GM23338 (cell line): ENCODE measurements around the gene HCRTR1. TPM values are rescaled to one million over a fixed set of nuclear protein-coding genes. Genes with fewer than 3 reads are reported as not detected.

Source experiments
- ATAC-seq: fragments of 200-7000 bp; cut with Tn5 transposase; 3 replicates; pipeline ENCODE4 v1.9.1; 2020
- DNase-seq: peaks from one replicate; pipeline ENCODE4 v3.0.0-alpha.2; 2015; ENCODE audit warnings: low spot score
- H2AFZ ChIP-seq: fragments of 200-600 bp; sonication (generic); 2 replicates; pipeline ENCODE4 v1.8.0; 2016; ENCODE audit warnings: antibody characterized with exemption, mild to moderate bottlenecking, moderate library complexity
- H3F3A ChIP-seq: fragments of 200-600 bp; sonication (generic); replicated peaks from 2 replicates; pipeline ENCODE4 v1.8.0; 2017; ENCODE audit warnings: antibody characterized with exemption, mixed run types, low read depth
- H3K27ac ChIP-seq: fragments of 200-600 bp; sonication (generic); 2 replicates; pipeline ENCODE4 v1.6.1; 2016; ENCODE audit warnings: low read depth
- H3K27me3 ChIP-seq: fragments of 200-600 bp; sonication (generic); 2 replicates; pipeline ENCODE4 v1.8.0; 2016; ENCODE audit warnings: mild to moderate bottlenecking, mixed run types, moderate library complexity; ENCODE audit not compliant: insufficient read depth
- H3K36me3 ChIP-seq: fragments of 200-600 bp; sonication (generic); 2 replicates; pipeline ENCODE4 v1.8.0; 2016; ENCODE audit warnings: mild to moderate bottlenecking; ENCODE audit not compliant: insufficient read depth
- H3K4me1 ChIP-seq: fragments of 200-600 bp; sonication (generic); 2 replicates; pipeline ENCODE4 v1.8.0; 2016; ENCODE audit warnings: mild to moderate bottlenecking, moderate library complexity; ENCODE audit not compliant: insufficient read depth
- H3K4me2 ChIP-seq: fragments of 200-600 bp; sonication (generic); 2 replicates; pipeline ENCODE4 v1.7.1; 2017; ENCODE audit warnings: mixed run types
- H3K4me3 ChIP-seq: fragments of 200-600 bp; sonication (generic); 2 replicates; pipeline ENCODE4 v1.6.1; 2016; ENCODE audit warnings: mixed run types
- H3K79me2 ChIP-seq: fragments of 200-600 bp; sonication (generic); replicated peaks from 2 replicates; pipeline ENCODE4 v1.8.0; 2017; ENCODE audit warnings: mild to moderate bottlenecking; ENCODE audit not compliant: insufficient read depth
- H3K9me2 ChIP-seq: fragments of 200-600 bp; sonication (generic); 2 replicates; pipeline ENCODE4 v1.8.0; 2017; ENCODE audit not compliant: insufficient read depth
- H4K20me1 ChIP-seq: fragments of 200-600 bp; sonication (generic); replicated peaks from 2 replicates; pipeline ENCODE4 v1.8.0; 2017; ENCODE audit warnings: mild to moderate bottlenecking; ENCODE audit not compliant: insufficient read depth
- H3K27ac Mint-ChIP-seq: 2 replicates; pipeline ENCODE4 v1.8.0; 2020; ENCODE audit warnings: inconsistent platforms, mild to moderate bottlenecking, moderate library complexity, mixed read lengths
- H3K27me3 Mint-ChIP-seq: 3 replicates; pipeline ENCODE4 v1.8.0; 2022; ENCODE audit warnings: low read depth, mild to moderate bottlenecking, moderate library complexity, mixed read lengths, inconsistent platforms; ENCODE audit not compliant: insufficient read depth, poor library complexity
- H3K36me3 Mint-ChIP-seq: 3 replicates; pipeline ENCODE4 v1.8.0; 2021; ENCODE audit warnings: low read depth, mild to moderate bottlenecking, inconsistent platforms, moderate library complexity, mixed read lengths
- H3K4me1 Mint-ChIP-seq: 3 replicates; pipeline ENCODE4 v1.8.0; 2020; ENCODE audit warnings: mild to moderate bottlenecking, inconsistent platforms, mixed read lengths
- H3K4me3 Mint-ChIP-seq: 3 replicates; pipeline ENCODE4 v1.8.0; 2021; ENCODE audit warnings: moderate library complexity, mild to moderate bottlenecking, inconsistent platforms, mixed read lengths
- H3K9me3 Mint-ChIP-seq: 3 replicates; pipeline ENCODE4 v1.8.0; 2020; ENCODE audit warnings: moderate library complexity, mild to moderate bottlenecking, inconsistent platforms, mixed read lengths
- CREB1 ChIP-seq: fragments of 250-450 bp; sonication (Bioruptor Pico); IDR thresholded peaks from 2 replicates; pipeline ENCODE4 v1.5.0; 2020; ENCODE audit warnings: low read depth, mild to moderate bottlenecking, moderate library complexity
- EZH2 ChIP-seq: fragments of 200-600 bp; sonication (generic); IDR thresholded peaks from one replicate; pipeline ENCODE4 v1.8.0; 2017; ENCODE audit warnings: antibody characterized with exemption, mild to moderate bottlenecking, low read depth; ENCODE audit not compliant: unreplicated experiment
- EZH2phosphoT487 ChIP-seq: fragments of 200-600 bp; sonication (generic); IDR thresholded peaks from one replicate; pipeline ENCODE4 v1.8.1; 2018; ENCODE audit warnings: antibody characterized with exemption; ENCODE audit not compliant: unreplicated experiment
- JUNB ChIP-seq: IDR thresholded peaks from one replicate; pipeline ENCODE4 v1.6.1; 2016; ENCODE audit warnings: antibody characterized with exemption; ENCODE audit not compliant: unreplicated experiment
- NANOG ChIP-seq: IDR thresholded peaks from 2 replicates; pipeline ENCODE4 v1.6.1; 2016; ENCODE audit warnings: antibody characterized with exemption, borderline replicate concordance
- POLR2AphosphoS5 ChIP-seq: IDR thresholded peaks from 2 replicates; pipeline ENCODE4 v1.6.1; 2016; ENCODE audit warnings: antibody characterized with exemption, low read depth
- STAT1 ChIP-seq: IDR thresholded peaks from one replicate; pipeline ENCODE4 v1.6.1; 2016; ENCODE audit warnings: antibody characterized with exemption; ENCODE audit not compliant: unreplicated experiment
- ZNF114 ChIP-seq: fragments of 250-450 bp; sonication (Bioruptor Pico); IDR thresholded peaks from 2 replicates; pipeline ENCODE4 v1.5.0; 2020; ENCODE audit warnings: mild to moderate bottlenecking, moderate library complexity
- ZNF331 ChIP-seq: fragments of 250-450 bp; sonication (Bioruptor Pico); IDR thresholded peaks from 2 replicates; pipeline ENCODE4 v1.5.0; 2020; ENCODE audit warnings: low read depth, mild to moderate bottlenecking, moderate library complexity
- polyA plus RNA-seq: library from polyadenylated mRNA; unstranded; fragments of >200 nt; fragmentation: Nextera tagmentation; extraction: Ambion mirVana; gene quantifications from 2 replicates; pipeline ENCODE4 v1.2.1, GENCODE V29; 2016
- total RNA-seq: library from RNA; depleted of rRNA; stranded (reverse); fragments of >200 nt; shearing (Covaris generic); gene quantifications from 2 replicates; pipeline ENCODE4 v1.2.3, GENCODE V29; 2014
- TF ChIP-seq, protein P1 (sequence below), 2 experiments: fragments of 200-600 bp in 1 of 2; sonication (generic) in 1 of 2; conservative IDR thresholded peaks; 2 replicates each; pipeline versions ENCODE4 v1.5.1 to v1.6.1; 2016 to 2017; ENCODE audit warnings: antibody characterized with exemption in 2 of 2, low read depth in 2 of 2, mild to moderate bottlenecking in 2 of 2, moderate library complexity in 1 of 2
- TF ChIP-seq, protein P2 (sequence below): IDR thresholded peaks from one replicate; pipeline ENCODE4 v1.6.1; 2018; ENCODE audit warnings: antibody characterized with exemption; ENCODE audit not compliant: unreplicated experiment
- TF ChIP-seq, protein P3 (sequence below): IDR thresholded peaks from 2 replicates; pipeline ENCODE4 v1.6.1; 2016; ENCODE audit warnings: antibody characterized with exemption

The HCRTR1 gene
- total and polyA plus RNA-seq, 2 experiments from 2014 or later: 0.15 to 1.0 TPM

DNA sequence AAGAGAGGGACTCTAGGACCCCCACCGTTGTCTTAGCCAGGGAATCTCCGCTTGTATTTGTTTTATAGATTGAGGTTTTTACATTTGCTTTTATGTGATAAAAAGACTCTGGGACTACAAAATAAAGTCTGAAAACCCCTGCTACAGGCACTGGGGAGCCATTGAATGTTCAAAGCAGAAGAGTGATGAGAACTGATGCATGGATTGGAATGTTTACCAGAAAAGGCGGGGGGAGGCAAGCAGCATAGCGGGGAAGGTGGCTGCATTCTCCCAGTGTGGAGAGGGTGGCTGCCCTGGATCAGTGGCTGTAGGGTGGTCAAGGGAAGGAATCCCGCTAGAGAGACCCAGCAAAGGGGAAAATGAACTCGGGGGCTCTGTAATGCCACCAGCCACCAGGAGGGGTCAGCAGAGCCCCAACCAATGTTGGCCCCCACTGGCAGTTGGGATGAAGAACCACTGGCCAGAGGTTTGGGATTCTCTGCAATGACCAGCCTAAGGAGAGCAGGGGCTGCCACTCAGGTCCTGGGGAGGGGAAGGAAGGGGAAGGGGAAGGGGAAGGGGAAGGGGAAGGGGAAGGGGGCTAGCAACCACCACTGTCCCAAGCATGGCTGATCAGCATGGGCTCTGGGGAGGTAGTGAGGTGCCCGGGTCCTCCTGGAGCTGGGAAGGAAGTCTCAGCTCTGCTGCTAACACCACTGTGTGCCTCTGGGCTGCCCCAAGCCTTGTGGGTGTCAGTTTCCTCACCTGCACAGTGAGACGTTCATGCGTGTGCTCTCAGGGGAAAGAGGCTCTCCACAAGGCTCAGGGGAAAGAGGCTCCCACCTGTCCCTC, 46.3 kb downstream of the HCRTR1 start:
- H3K36me3 Mint-ChIP-seq: no peaks in the 10 kb centered on the region
- Histone ChIP-seq H3K36me3 (no peaks in the 10 kb centered on the region), H2AFZ (no peak overlapping the region), H3K4me2 (no peak overlapping the region), H3K4me3 (no peak overlapping the region), H4K20me1 (no peaks in the 10 kb centered on the region), H3K27ac (no peak overlapping the region), H3F3A (no peaks in the 10 kb centered on the region), H3K79me2 (no peaks in the 10 kb centered on the region), H3K9me2 (no peaks in the 10 kb centered on the region), H3K4me1 (no peaks in the 10 kb centered on the region), H3K27me3 (no peaks in the 10 kb centered on the region)
- ATAC-seq (peak; percentile 71), DNase-seq (peak; percentile 82)
- peaks cover 7% of the 10 kb centered on the region for H3K27me3 Mint-ChIP-seq
- H3K27ac Mint-ChIP-seq: no peak overlapping the region
- no peak overlapping the region for H3K4me3 Mint-ChIP-seq
- TF ChIP-seq, protein P1, sequence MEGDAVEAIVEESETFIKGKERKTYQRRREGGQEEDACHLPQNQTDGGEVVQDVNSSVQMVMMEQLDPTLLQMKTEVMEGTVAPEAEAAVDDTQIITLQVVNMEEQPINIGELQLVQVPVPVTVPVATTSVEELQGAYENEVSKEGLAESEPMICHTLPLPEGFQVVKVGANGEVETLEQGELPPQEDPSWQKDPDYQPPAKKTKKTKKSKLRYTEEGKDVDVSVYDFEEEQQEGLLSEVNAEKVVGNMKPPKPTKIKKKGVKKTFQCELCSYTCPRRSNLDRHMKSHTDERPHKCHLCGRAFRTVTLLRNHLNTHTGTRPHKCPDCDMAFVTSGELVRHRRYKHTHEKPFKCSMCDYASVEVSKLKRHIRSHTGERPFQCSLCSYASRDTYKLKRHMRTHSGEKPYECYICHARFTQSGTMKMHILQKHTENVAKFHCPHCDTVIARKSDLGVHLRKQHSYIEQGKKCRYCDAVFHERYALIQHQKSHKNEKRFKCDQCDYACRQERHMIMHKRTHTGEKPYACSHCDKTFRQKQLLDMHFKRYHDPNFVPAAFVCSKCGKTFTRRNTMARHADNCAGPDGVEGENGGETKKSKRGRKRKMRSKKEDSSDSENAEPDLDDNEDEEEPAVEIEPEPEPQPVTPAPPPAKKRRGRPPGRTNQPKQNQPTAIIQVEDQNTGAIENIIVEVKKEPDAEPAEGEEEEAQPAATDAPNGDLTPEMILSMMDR (conservative IDR thresholded peaks at IDR 0.05; ENCODE audit: low read depth in 2 of 2): peak; percentile 89 to 97
- no peak for TF ChIP-seq JUNB
- peaks cover 12% of the 10 kb centered on the region for H3K4me1 Mint-ChIP-seq
- no peaks in the 10 kb centered on the region for H3K9me3 Mint-ChIP-seq

DNA sequence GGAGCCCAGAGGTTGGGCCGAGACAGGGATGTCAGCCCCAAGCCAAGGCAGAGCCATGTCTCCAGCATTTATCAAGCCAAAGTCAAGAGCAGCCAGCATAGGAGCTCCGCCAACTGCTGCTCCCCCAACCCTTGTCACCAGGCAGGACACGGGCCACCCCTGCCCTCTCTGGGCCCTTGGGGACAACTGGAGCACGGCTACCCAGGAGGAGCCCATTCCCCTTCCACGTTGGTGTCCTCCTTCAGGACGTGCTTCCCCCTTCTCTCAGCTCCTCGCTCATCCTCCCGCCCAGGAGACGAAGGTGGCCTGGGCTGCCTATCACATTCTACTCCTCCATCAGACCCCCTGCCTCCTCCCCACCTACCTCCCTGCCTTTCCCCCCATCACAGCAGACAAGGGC, 47.0 kb downstream of the HCRTR1 start:
- peaks cover 15% of the 10 kb centered on the region for H3K4me1 Mint-ChIP-seq
- H3K27ac Mint-ChIP-seq: no peak overlapping the region
- H3K27me3 Mint-ChIP-seq: peaks cover 11% of the 10 kb centered on the region
- H3K4me2 ChIP-seq: no peak overlapping the region
- no peaks in the 10 kb centered on the region for H3K36me3 ChIP-seq
- no peaks in the 10 kb centered on the region for H3K9me3 Mint-ChIP-seq
- H3K27ac ChIP-seq: no peak overlapping the region
- ATAC-seq (no peak), DNase-seq (no peak)
- H3K79me2 ChIP-seq: no peaks in the 10 kb centered on the region
- no peaks in the 10 kb centered on the region for H3K4me1 ChIP-seq
- H3F3A ChIP-seq: no peaks in the 10 kb centered on the region
- H3K9me2 ChIP-seq: no peaks in the 10 kb centered on the region
- H4K20me1 ChIP-seq: no peaks in the 10 kb centered on the region
- no peak overlapping the region for H3K4me3 Mint-ChIP-seq
- no peak overlapping the region for H2AFZ ChIP-seq
- no peaks in the 10 kb centered on the region for H3K27me3 ChIP-seq
- H3K36me3 Mint-ChIP-seq: no peaks in the 10 kb centered on the region
- no peak overlapping the region for H3K4me3 ChIP-seq
- TF ChIP-seq STAT1 (no peak), ZNF331 (CRISPR knock-in tag) (no peak), NANOG (no peak), ZNF114 (CRISPR knock-in tag) (no peak), CREB1 (no peak), EZH2phosphoT487 (no peak), POLR2AphosphoS5 (no peak), EZH2 (no peak)
- TF ChIP-seq, protein P1 (conservative IDR thresholded peaks at IDR 0.05; ENCODE audit: low read depth in 2 of 2): no peak
- TF ChIP-seq, protein P2, sequence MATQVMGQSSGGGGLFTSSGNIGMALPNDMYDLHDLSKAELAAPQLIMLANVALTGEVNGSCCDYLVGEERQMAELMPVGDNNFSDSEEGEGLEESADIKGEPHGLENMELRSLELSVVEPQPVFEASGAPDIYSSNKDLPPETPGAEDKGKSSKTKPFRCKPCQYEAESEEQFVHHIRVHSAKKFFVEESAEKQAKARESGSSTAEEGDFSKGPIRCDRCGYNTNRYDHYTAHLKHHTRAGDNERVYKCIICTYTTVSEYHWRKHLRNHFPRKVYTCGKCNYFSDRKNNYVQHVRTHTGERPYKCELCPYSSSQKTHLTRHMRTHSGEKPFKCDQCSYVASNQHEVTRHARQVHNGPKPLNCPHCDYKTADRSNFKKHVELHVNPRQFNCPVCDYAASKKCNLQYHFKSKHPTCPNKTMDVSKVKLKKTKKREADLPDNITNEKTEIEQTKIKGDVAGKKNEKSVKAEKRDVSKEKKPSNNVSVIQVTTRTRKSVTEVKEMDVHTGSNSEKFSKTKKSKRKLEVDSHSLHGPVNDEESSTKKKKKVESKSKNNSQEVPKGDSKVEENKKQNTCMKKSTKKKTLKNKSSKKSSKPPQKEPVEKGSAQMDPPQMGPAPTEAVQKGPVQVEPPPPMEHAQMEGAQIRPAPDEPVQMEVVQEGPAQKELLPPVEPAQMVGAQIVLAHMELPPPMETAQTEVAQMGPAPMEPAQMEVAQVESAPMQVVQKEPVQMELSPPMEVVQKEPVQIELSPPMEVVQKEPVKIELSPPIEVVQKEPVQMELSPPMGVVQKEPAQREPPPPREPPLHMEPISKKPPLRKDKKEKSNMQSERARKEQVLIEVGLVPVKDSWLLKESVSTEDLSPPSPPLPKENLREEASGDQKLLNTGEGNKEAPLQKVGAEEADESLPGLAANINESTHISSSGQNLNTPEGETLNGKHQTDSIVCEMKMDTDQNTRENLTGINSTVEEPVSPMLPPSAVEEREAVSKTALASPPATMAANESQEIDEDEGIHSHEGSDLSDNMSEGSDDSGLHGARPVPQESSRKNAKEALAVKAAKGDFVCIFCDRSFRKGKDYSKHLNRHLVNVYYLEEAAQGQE: no peak
- TF ChIP-seq, protein P3, sequence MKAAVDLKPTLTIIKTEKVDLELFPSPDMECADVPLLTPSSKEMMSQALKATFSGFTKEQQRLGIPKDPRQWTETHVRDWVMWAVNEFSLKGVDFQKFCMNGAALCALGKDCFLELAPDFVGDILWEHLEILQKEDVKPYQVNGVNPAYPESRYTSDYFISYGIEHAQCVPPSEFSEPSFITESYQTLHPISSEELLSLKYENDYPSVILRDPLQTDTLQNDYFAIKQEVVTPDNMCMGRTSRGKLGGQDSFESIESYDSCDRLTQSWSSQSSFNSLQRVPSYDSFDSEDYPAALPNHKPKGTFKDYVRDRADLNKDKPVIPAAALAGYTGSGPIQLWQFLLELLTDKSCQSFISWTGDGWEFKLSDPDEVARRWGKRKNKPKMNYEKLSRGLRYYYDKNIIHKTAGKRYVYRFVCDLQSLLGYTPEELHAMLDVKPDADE: no peak
